SK-N-SH (cell line): Measurements from ENCODE around the gene STIM2. TPM values are rescaled to one million over a fixed set of nuclear protein-coding genes. Genes with fewer than 3 reads are reported as not detected.

Source experiments
- CTCF ChIA-PET: fragments of 300-600, 350-600 bp; formaldehyde crosslinking; extraction: SDS; loops from one replicate; lab custom pipeline; 2021; lab: Yijun Ruan, JAX
- POLR2A ChIA-PET: fragments of 350-600 bp; sonication (Branson Sonifier 250); formaldehyde crosslinking; extraction: SDS; loops from one replicate; lab custom pipeline; 2020; ENCODE audit warnings: antibody characterized with exemption, inconsistent platforms; lab: Yijun Ruan, JAX
- DNase-seq: peaks from one replicate; pipeline ENCODE4 v3.0.0; 2012
- H2AFZ ChIP-seq: fragments of 200-600 bp; sonication (generic); 2 replicates; pipeline ENCODE4 v1.8.1; 2016; ENCODE audit warnings: antibody characterized with exemption, mild to moderate bottlenecking, low read depth
- H3F3A ChIP-seq: fragments of 200-600 bp; sonication (generic); replicated peaks from 2 replicates; pipeline ENCODE3; 2016; ENCODE audit warnings: antibody characterized with exemption, mild to moderate bottlenecking; ENCODE audit not compliant: insufficient read depth
- H3K27ac ChIP-seq, 2 experiments: fragments of 200-500 bp in 1 of 2; fragments of 200-600 bp in 1 of 2; sonication (Bioruptor generic) in 1 of 2; sonication (generic), shearing (Covaris generic) in 1 of 2; 2 replicates each; pipeline versions ENCODE4 v1.5.1 to v1.6.1; 2014 to 2016; ENCODE audit warnings: low read depth in 2 of 2, inconsistent platforms in 1 of 2, low read length in 1 of 2, mild to moderate bottlenecking in 1 of 2, mixed read lengths in 1 of 2
- H3K27me3 ChIP-seq: fragments of 200-600 bp; sonication (generic), shearing (Covaris generic); 2 replicates; pipeline ENCODE4 v1.6.1; 2016; ENCODE audit warnings: mixed run types; ENCODE audit not compliant: insufficient read depth
- H3K36me3 ChIP-seq, 2 experiments: fragments of 200-500 bp in 1 of 2; fragments of 200-600 bp in 1 of 2; sonication (Bioruptor generic) in 1 of 2; sonication (generic) in 1 of 2; replicated peaks in 1 of 2; 2 replicates each; pipeline versions ENCODE3 to v1.5.1; 2014 to 2016; ENCODE audit warnings: low read length in 1 of 2, mild to moderate bottlenecking in 1 of 2; ENCODE audit not compliant: insufficient read depth in 2 of 2, control insufficient read depth in 1 of 2
- H3K4me1 ChIP-seq, 2 experiments: fragments of 200-500 bp in 1 of 2; fragments of 200-600 bp in 1 of 2; sonication (Bioruptor generic) in 1 of 2; sonication (generic), shearing (Covaris generic) in 1 of 2; 2 replicates each; pipeline versions ENCODE4 v1.5.1 to v1.6.1; 2014 to 2016; ENCODE audit warnings: low read depth in 1 of 2, low read length in 1 of 2, mixed run types in 1 of 2; ENCODE audit not compliant: insufficient read depth in 2 of 2, control insufficient read depth in 1 of 2
- H3K4me2 ChIP-seq: fragments of 200-600 bp; sonication (generic), shearing (Covaris generic); 2 replicates; pipeline ENCODE4 v1.6.1; 2017; ENCODE audit warnings: mixed run types
- H3K4me3 ChIP-seq, 2 experiments: fragments of 200-500 bp in 1 of 2; fragments of 200-600 bp in 1 of 2; sonication (Bioruptor generic) in 1 of 2; sonication (generic), shearing (Covaris generic) in 1 of 2; 2 replicates each; pipeline versions ENCODE4 v1.5.1 to v1.8.1; 2014 to 2016; ENCODE audit warnings: low read depth in 2 of 2, inconsistent platforms in 1 of 2, low read length in 1 of 2, mild to moderate bottlenecking in 1 of 2, mixed read lengths in 1 of 2, moderate library complexity in 1 of 2
- H3K79me2 ChIP-seq: fragments of 200-600 bp; sonication (generic); 2 replicates; pipeline ENCODE4 v1.8.1; 2017; ENCODE audit warnings: mild to moderate bottlenecking; ENCODE audit not compliant: insufficient read depth
- H3K9ac ChIP-seq: fragments of 200-600 bp; sonication (generic); 2 replicates; pipeline ENCODE4 v1.6.1; 2017; ENCODE audit warnings: mixed run types
- H3K9me2 ChIP-seq: fragments of 200-600 bp; sonication (generic); 2 replicates; pipeline ENCODE4 v1.6.1; 2017; ENCODE audit warnings: mixed run types
- H3K9me3 ChIP-seq: fragments of 200-600 bp; sonication (generic); 2 replicates; pipeline ENCODE4 v1.6.1; 2017; ENCODE audit warnings: mixed run types, mild to moderate bottlenecking, moderate library complexity
- H4K20me1 ChIP-seq: fragments of 200-600 bp; sonication (generic); 2 replicates; pipeline ENCODE4 v1.6.1; 2017; ENCODE audit warnings: mild to moderate bottlenecking, mixed run types; ENCODE audit not compliant: insufficient read depth
- FOXJ3 ChIP-seq: sonication (generic); formaldehyde crosslinking; IDR thresholded peaks from 2 replicates; pipeline ENCODE4 v1.5.1; 2020; ENCODE audit warnings: mild to moderate bottlenecking, missing genetic modification reagents
- GATA2 ChIP-seq: sonication (generic); formaldehyde crosslinking; IDR thresholded peaks from 2 replicates; pipeline ENCODE4 v1.5.0; 2020; ENCODE audit warnings: mild to moderate bottlenecking, missing genetic modification reagents
- JUND ChIP-seq: IDR thresholded peaks from 2 replicates; pipeline ENCODE4 v1.4.0; 2012
- MEF2A ChIP-seq: IDR thresholded peaks from 2 replicates; pipeline ENCODE4 v1.4.0; 2012; ENCODE audit warnings: low read depth, borderline replicate concordance
- MXI1 ChIP-seq: IDR thresholded peaks from 2 replicates; pipeline ENCODE4 v1.6.1; 2012; ENCODE audit warnings: mild to moderate bottlenecking, low read depth, low read length, improper control_type of control experiment
- NFIC ChIP-seq: IDR thresholded peaks from 2 replicates; pipeline ENCODE4 v1.4.0; 2012; ENCODE audit warnings: borderline replicate concordance
- NRF1 ChIP-seq: IDR thresholded peaks from 2 replicates; pipeline ENCODE4 v1.6.1; 2012; ENCODE audit warnings: low read depth, mild to moderate bottlenecking, low read length
- POLR2AphosphoS5 ChIP-seq: IDR thresholded peaks from 2 replicates; pipeline ENCODE4 v1.6.1; 2012; ENCODE audit warnings: low read depth, low read length
- RAD21 ChIP-seq: IDR thresholded peaks from 2 replicates; pipeline ENCODE4 v1.6.1; 2012; ENCODE audit warnings: mild to moderate bottlenecking, low read length
- RXRA ChIP-seq: IDR thresholded peaks from 2 replicates; pipeline ENCODE4 v1.4.0; 2012; ENCODE audit warnings: low read depth, mild to moderate bottlenecking, borderline replicate concordance
- SIN3A ChIP-seq: IDR thresholded peaks from 2 replicates; pipeline ENCODE4 v1.6.1; 2012; ENCODE audit warnings: low read depth, mild to moderate bottlenecking, low read length, moderate library complexity, borderline replicate concordance
- SMC3 ChIP-seq: IDR thresholded peaks from 2 replicates; pipeline ENCODE4 v1.6.1; 2012; ENCODE audit warnings: low read depth, low read length, improper control_type of control experiment
- TEAD4 ChIP-seq: IDR thresholded peaks from 2 replicates; pipeline ENCODE4 v1.4.0; 2012; ENCODE audit warnings: mild to moderate bottlenecking, borderline replicate concordance; ENCODE audit not compliant: insufficient read depth
- YY1 ChIP-seq: IDR thresholded peaks from 2 replicates; pipeline ENCODE4 v1.4.0; 2012; ENCODE audit warnings: low read depth, mild to moderate bottlenecking
- polyA plus RNA-seq, 3 experiments: library from polyadenylated mRNA; depleted of rRNA; stranded (reverse); fragments of >200 nt; gene quantifications; 2 replicates each; pipeline ENCODE4 v1.2.3, GENCODE V29; 2012
- TF ChIP-seq, protein P1 (sequence below): fragments of 200-600 bp; sonication (generic); IDR thresholded peaks from 2 replicates; pipeline ENCODE4 v1.6.1; 2017; ENCODE audit warnings: antibody characterized with exemption, mild to moderate bottlenecking, moderate library complexity
- TF ChIP-seq, protein P2 (sequence below): IDR thresholded peaks from 2 replicates; pipeline ENCODE4 v1.6.1; 2012; ENCODE audit warnings: mild to moderate bottlenecking, low read depth, low read length, moderate library complexity
- TF ChIP-seq, protein P3 (sequence below): IDR thresholded peaks from 2 replicates; pipeline ENCODE4; 2012
- TF ChIP-seq, protein P4 (sequence below): fragments of 150-350 bp; IDR thresholded peaks from 2 replicates; pipeline ENCODE4 v1.6.1; 2016; ENCODE audit warnings: mild to moderate bottlenecking, low read depth, low read length
- TF ChIP-seq, protein P5 (sequence below): fragments of 150-350 bp; IDR thresholded peaks from 2 replicates; pipeline ENCODE4 v1.6.1; 2017; ENCODE audit warnings: antibody characterized with exemption, low read length, low read depth, borderline replicate concordance
- TF ChIP-seq, protein P6 (sequence below): IDR thresholded peaks from 2 replicates; pipeline ENCODE4 v1.4.0; 2012; ENCODE audit warnings: low read depth, borderline replicate concordance

The STIM2 gene
- polyA plus RNA-seq, 1 of the 3 experiments (the other 2 are of a cell fraction) = 14.7 TPM

DNA sequence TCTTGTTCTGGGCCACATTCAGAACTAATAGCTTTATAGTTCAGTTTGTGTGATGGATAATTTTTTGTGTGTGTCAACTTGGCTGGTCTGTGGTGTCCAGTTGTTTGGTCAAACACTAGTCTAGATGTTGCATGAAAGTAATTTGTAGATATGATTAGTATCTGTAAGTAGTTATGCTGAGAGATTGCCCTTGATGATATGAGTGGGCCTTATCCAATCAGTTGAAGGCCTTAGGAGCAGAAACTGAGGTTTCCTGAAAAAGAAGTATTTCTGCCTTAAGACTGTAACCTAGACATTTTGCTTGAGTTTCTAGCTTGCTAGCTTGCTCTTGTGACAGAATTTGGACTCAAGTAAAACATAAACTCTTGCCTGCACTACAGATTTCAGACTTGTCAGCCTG is 30.4 kb downstream of the STIM2 start:
- H3K4me3 ChIP-seq = no peak overlapping the region
- H3K9me3 ChIP-seq = no peaks in the 10 kb centered on the region
- H3K79me2 ChIP-seq = 0 out of 2 replicates have a peak, but pooled peaks cover 4% of the 10 kb centered on the region
- H3K9ac ChIP-seq = no peak overlapping the region
- no peak overlapping the region for H2AFZ ChIP-seq
- no peak overlapping the region for H3K4me2 ChIP-seq
- H3F3A ChIP-seq = no peaks in the 10 kb centered on the region
- TF ChIP-seq POLR2AphosphoS5 (no peak), NRF1 (no peak), SIN3A (no peak), MEF2A (no peak), MXI1 (no peak), RXRA (no peak), TEAD4 (no peak), RAD21 (no peak), GATA2 (CRISPR knock-in tag) (no peak), JUND (no peak), FOXJ3 (CRISPR knock-in tag) (no peak), NFIC (no peak), SMC3 (no peak), YY1 (no peak)
- TF ChIP-seq, protein P1, sequence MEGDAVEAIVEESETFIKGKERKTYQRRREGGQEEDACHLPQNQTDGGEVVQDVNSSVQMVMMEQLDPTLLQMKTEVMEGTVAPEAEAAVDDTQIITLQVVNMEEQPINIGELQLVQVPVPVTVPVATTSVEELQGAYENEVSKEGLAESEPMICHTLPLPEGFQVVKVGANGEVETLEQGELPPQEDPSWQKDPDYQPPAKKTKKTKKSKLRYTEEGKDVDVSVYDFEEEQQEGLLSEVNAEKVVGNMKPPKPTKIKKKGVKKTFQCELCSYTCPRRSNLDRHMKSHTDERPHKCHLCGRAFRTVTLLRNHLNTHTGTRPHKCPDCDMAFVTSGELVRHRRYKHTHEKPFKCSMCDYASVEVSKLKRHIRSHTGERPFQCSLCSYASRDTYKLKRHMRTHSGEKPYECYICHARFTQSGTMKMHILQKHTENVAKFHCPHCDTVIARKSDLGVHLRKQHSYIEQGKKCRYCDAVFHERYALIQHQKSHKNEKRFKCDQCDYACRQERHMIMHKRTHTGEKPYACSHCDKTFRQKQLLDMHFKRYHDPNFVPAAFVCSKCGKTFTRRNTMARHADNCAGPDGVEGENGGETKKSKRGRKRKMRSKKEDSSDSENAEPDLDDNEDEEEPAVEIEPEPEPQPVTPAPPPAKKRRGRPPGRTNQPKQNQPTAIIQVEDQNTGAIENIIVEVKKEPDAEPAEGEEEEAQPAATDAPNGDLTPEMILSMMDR = no peak
- TF ChIP-seq, protein P2, sequence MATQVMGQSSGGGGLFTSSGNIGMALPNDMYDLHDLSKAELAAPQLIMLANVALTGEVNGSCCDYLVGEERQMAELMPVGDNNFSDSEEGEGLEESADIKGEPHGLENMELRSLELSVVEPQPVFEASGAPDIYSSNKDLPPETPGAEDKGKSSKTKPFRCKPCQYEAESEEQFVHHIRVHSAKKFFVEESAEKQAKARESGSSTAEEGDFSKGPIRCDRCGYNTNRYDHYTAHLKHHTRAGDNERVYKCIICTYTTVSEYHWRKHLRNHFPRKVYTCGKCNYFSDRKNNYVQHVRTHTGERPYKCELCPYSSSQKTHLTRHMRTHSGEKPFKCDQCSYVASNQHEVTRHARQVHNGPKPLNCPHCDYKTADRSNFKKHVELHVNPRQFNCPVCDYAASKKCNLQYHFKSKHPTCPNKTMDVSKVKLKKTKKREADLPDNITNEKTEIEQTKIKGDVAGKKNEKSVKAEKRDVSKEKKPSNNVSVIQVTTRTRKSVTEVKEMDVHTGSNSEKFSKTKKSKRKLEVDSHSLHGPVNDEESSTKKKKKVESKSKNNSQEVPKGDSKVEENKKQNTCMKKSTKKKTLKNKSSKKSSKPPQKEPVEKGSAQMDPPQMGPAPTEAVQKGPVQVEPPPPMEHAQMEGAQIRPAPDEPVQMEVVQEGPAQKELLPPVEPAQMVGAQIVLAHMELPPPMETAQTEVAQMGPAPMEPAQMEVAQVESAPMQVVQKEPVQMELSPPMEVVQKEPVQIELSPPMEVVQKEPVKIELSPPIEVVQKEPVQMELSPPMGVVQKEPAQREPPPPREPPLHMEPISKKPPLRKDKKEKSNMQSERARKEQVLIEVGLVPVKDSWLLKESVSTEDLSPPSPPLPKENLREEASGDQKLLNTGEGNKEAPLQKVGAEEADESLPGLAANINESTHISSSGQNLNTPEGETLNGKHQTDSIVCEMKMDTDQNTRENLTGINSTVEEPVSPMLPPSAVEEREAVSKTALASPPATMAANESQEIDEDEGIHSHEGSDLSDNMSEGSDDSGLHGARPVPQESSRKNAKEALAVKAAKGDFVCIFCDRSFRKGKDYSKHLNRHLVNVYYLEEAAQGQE = no peak
- TF ChIP-seq, protein P3, sequence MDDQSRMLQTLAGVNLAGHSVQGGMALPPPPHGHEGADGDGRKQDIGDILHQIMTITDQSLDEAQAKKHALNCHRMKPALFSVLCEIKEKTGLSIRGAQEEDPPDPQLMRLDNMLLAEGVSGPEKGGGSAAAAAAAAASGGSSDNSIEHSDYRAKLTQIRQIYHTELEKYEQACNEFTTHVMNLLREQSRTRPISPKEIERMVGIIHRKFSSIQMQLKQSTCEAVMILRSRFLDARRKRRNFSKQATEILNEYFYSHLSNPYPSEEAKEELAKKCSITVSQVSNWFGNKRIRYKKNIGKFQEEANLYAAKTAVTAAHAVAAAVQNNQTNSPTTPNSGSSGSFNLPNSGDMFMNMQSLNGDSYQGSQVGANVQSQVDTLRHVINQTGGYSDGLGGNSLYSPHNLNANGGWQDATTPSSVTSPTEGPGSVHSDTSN = no peak
- TF ChIP-seq, protein P4, sequence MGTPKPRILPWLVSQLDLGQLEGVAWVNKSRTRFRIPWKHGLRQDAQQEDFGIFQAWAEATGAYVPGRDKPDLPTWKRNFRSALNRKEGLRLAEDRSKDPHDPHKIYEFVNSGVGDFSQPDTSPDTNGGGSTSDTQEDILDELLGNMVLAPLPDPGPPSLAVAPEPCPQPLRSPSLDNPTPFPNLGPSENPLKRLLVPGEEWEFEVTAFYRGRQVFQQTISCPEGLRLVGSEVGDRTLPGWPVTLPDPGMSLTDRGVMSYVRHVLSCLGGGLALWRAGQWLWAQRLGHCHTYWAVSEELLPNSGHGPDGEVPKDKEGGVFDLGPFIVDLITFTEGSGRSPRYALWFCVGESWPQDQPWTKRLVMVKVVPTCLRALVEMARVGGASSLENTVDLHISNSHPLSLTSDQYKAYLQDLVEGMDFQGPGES = no peak
- TF ChIP-seq, protein P5, sequence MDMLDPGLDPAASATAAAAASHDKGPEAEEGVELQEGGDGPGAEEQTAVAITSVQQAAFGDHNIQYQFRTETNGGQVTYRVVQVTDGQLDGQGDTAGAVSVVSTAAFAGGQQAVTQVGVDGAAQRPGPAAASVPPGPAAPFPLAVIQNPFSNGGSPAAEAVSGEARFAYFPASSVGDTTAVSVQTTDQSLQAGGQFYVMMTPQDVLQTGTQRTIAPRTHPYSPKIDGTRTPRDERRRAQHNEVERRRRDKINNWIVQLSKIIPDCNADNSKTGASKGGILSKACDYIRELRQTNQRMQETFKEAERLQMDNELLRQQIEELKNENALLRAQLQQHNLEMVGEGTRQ = no peak
- TF ChIP-seq, protein P6, sequence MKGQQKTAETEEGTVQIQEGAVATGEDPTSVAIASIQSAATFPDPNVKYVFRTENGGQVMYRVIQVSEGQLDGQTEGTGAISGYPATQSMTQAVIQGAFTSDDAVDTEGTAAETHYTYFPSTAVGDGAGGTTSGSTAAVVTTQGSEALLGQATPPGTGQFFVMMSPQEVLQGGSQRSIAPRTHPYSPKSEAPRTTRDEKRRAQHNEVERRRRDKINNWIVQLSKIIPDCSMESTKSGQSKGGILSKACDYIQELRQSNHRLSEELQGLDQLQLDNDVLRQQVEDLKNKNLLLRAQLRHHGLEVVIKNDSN = no peak
- TF ChIP-seq, all 33 proteins: peak for 0
- H3K4me1 ChIP-seq = no peaks in the 10 kb centered on the region
- no peak for DNase-seq
- ChIA-PET CTCF (interaction anchor here (0.8 kb wide), 1 partner anchor 14 kb away, joined by 4 read pairs; no protein-coding TSS in a partner anchor), POLR2A (no interaction called here)
- H3K27ac ChIP-seq = no peak overlapping the region
- H4K20me1 ChIP-seq = no peaks in the 10 kb centered on the region
- no peaks in the 10 kb centered on the region for H3K9me2 ChIP-seq
- no peaks in the 10 kb centered on the region for H3K36me3 ChIP-seq
- H3K27me3 ChIP-seq = no peaks in the 10 kb centered on the region
